GM19463 (cell line): ENCODE data around the gene ADGRG1.

Experiments used
- ATAC-seq: cut with Tn5 transposase; IDR thresholded peaks from one replicate; pipeline ENCODE4 v1.9.1; 2021; ENCODE audit warnings: mild to moderate bottlenecking, moderate library complexity; ENCODE audit not compliant: unreplicated experiment

ADGRG1 gene

GRCh38 chr16:57604177-57604576 is 24.3 kb upstream of the ADGRG1 start:
- no peak for ATAC-seq

- ATAC-seq = no peak
Observed at GRCh38 chr16:57606147-57606846, 22.1 kb upstream of the ADGRG1 start.

- no peak for ATAC-seq
Observed at GRCh38 chr16:57606847-57607501, 21.5 kb upstream of the ADGRG1 start.

GRCh38 chr16:57607676-57608461 is 20.6 kb upstream of the ADGRG1 start:
- ATAC-seq = no peak

- no peak for ATAC-seq
Observed at GRCh38 chr16:57608462-57609113, 19.8 kb upstream of the ADGRG1 start.

- peak; percentile 95 for ATAC-seq
Observed at GRCh38 chr16:57609541-57610401, 18.7 kb upstream of the ADGRG1 start.

GRCh38 chr16:57610611-57611010 is 17.8 kb upstream of the ADGRG1 start:
- ATAC-seq = no peak

- no peak for ATAC-seq
Observed at GRCh38 chr16:57611181-57611580, 17.2 kb upstream of the ADGRG1 start.

GRCh38 chr16:57611706-57612105 is 16.7 kb upstream of the ADGRG1 start:
- no peak for ATAC-seq

GRCh38 chr16:57612494-57612893 is 15.9 kb upstream of the ADGRG1 start:
- no peak for ATAC-seq

- ATAC-seq = no peak
Observed at GRCh38 chr16:57613514-57613913, 14.9 kb upstream of the ADGRG1 start.

- no peak for ATAC-seq
Observed at GRCh38 chr16:57614536-57614935, 13.9 kb upstream of the ADGRG1 start.

- ATAC-seq = no peak
Observed at GRCh38 chr16:57614944-57615343, 13.5 kb upstream of the ADGRG1 start.

GRCh38 chr16:57615813-57616212 is 12.6 kb upstream of the ADGRG1 start:
- ATAC-seq = no peak

GRCh38 chr16:57616241-57616640 is 12.2 kb upstream of the ADGRG1 start:
- no peak for ATAC-seq

- ATAC-seq = no peak
Observed at GRCh38 chr16:57616876-57617275, 11.6 kb upstream of the ADGRG1 start.

GRCh38 chr16:57617604-57618111 is 10.8 kb upstream of the ADGRG1 start:
- ATAC-seq = no peak

- ATAC-seq = no peak
Observed at GRCh38 chr16:57618296-57619132, 9.9 kb upstream of the ADGRG1 start.

- no peak for ATAC-seq
Observed at GRCh38 chr16:57619133-57619605, 9.3 kb upstream of the ADGRG1 start.
